HUDEP-2 (cell line): ENCODE data around the gene OBP2B.
"Not testable (repeated sequence)": the region's sequence is repeated elsewhere in the genome, so short reads cannot be mapped to it uniquely, and the experiment has no call there.

ENCODE experiments used
- DNase-seq, 76 experiments: peaks; one replicate each; lab custom pipeline; 2025; ENCODE audit not compliant: unreplicated experiment in 76 of 76; lab: John Stamatoyannopoulos, UW

The OBP2B gene

GRCh38 chr9:133208880-133209300 lies at the start of gene OBP2B:
Gene OBP2B (minus strand): TSS chr9:133209250. CDS start chr9:133209199, 51 bp downstream.
- DNase-seq: not testable (repeated sequence)

GRCh38 chr9:133258061-133259015 lies 49.3 kb upstream of the OBP2B start:
- DNase-seq: no peak

- DNase-seq: peak in 2 of 76 experiments; percentile 9 to 16
Observed at GRCh38 chr9:133257465-133257956, 48.5 kb upstream of the OBP2B start.

GRCh38 chr9:133256686-133257091 lies 47.6 kb upstream of the OBP2B start:
- no peak for DNase-seq

GRCh38 chr9:133256136-133256461 lies 47.0 kb upstream of the OBP2B start:
- no peak for DNase-seq

- no peak for DNase-seq
Observed at GRCh38 chr9:133255371-133256135, 46.5 kb upstream of the OBP2B start.

GRCh38 chr9:133254471-133254870 lies 45.4 kb upstream of the OBP2B start:
- no peak for DNase-seq

GRCh38 chr9:133253268-133253667 lies 44.2 kb upstream of the OBP2B start:
- no peak for DNase-seq

- peak in 15 of 76 experiments; percentile 3 to 40 (median 23) for DNase-seq
Observed at GRCh38 chr9:133252301-133253020, 43.4 kb upstream of the OBP2B start.

- no peak for DNase-seq
Observed at GRCh38 chr9:133251773-133252172, 42.7 kb upstream of the OBP2B start.

GRCh38 chr9:133251221-133251620 lies 42.2 kb upstream of the OBP2B start:
- not testable (repeated sequence) for DNase-seq

- no peak for DNase-seq
Observed at GRCh38 chr9:133250741-133251170, 41.7 kb upstream of the OBP2B start.

GRCh38 chr9:133249337-133249736 lies 40.3 kb upstream of the OBP2B start:
- no peak for DNase-seq

GRCh38 chr9:133248726-133249295 lies 39.8 kb upstream of the OBP2B start:
- DNase-seq: no peak

- DNase-seq: no peak
Observed at GRCh38 chr9:133247632-133248031, 38.6 kb upstream of the OBP2B start.

GRCh38 chr9:133246991-133247390 lies 37.9 kb upstream of the OBP2B start:
- DNase-seq: no peak

- DNase-seq: no peak
Observed at GRCh38 chr9:133246562-133246961, 37.5 kb upstream of the OBP2B start.

- no peak for DNase-seq
Observed at GRCh38 chr9:133242991-133243390, 33.9 kb upstream of the OBP2B start.

GRCh38 chr9:133242241-133242640 lies 33.2 kb upstream of the OBP2B start:
- DNase-seq: no peak

GRCh38 chr9:133239533-133240090 lies 30.6 kb upstream of the OBP2B start:
- no peak for DNase-seq
